ENCODE measurements around the gene IRF6.

The IRF6 gene

GRCh38 chr1:209791920-209792319 is 14.0 kb downstream of the IRF6 start:
- Histone ChIP-seq H4K91ac (ENCODE audit: low read length) (no peak overlapping the region), H3K79me1 (replicated peaks; ENCODE audit: low read length, poor library complexity, severe bottlenecking) (no peaks in the 10 kb centered on the region), H2BK120ac (ENCODE audit: low read depth, low read length) (no peak overlapping the region), H2AK5ac (ENCODE audit: low read length, severe bottlenecking) (no peak overlapping the region), H3K14ac (ENCODE audit: low read length in 2 of 2) (no peak overlapping the region), H3K27ac (ENCODE audit: low read length, poor library complexity, severe bottlenecking) (no peak overlapping the region), H4K8ac (ENCODE audit: low read length) (no peak overlapping the region), H2BK15ac (ENCODE audit: low read depth, poor library complexity, severe bottlenecking) (no peak overlapping the region), H2BK5ac (ENCODE audit: low read depth, low read length, poor library complexity, severe bottlenecking) (no peak overlapping the region), H3K9me3 (ENCODE audit: control insufficient read depth, low read length) (no peaks in the 10 kb centered on the region), H3K4me3 (ENCODE audit: insufficient read depth in 1 of 2, low read depth in 1 of 2, low read length in 2 of 2) (no peak overlapping the region), H3K18ac (ENCODE audit: low read depth in 1 of 2, low read length in 2 of 2) (no peak overlapping the region), H2BK12ac (ENCODE audit: low read length in 2 of 2) (no peak overlapping the region), H3K27me3 (ENCODE audit: control insufficient read depth in 1 of 2, insufficient read depth in 1 of 2, low read length in 2 of 2) (peaks cover 0 to 77% of the 10 kb centered on the region in 2 experiments), H3K9ac (ENCODE audit: low read length) (no peak overlapping the region), H2AFZ (ENCODE audit: low read depth, low read length) (no peak overlapping the region), H3K4me2 (ENCODE audit: low read length, poor library complexity, severe bottlenecking) (no peak overlapping the region), H3K23ac (ENCODE audit: low read length in 2 of 2) (no peak overlapping the region), H3K4ac (ENCODE audit: low read depth in 1 of 2, low read length in 2 of 2) (no peak overlapping the region), H3K4me1 (ENCODE audit: control insufficient read depth, insufficient read depth, low read depth, low read length) (peaks cover 4% of the 10 kb centered on the region), H3K36me3 (ENCODE audit: control insufficient read depth in 1 of 2, insufficient read depth in 2 of 2, low read depth in 1 of 2, low read length in 2 of 2) (peaks cover 0 to 5% of the 10 kb centered on the region in 2 experiments)
- no peak for DNase-seq
- WGBS = 96% methylated on average over 1 of the region's 1 CpG

GRCh38 chr1:209790286-209791193 is 15.4 kb downstream of the IRF6 start:
- Histone ChIP-seq H2BK5ac (ENCODE audit: low read depth, low read length, poor library complexity, severe bottlenecking) (no peak overlapping the region), H2BK12ac (ENCODE audit: low read length in 2 of 2) (no peak overlapping the region), H3K14ac (ENCODE audit: low read length in 2 of 2) (no peak overlapping the region), H3K27ac (ENCODE audit: low read length, poor library complexity, severe bottlenecking) (no peak overlapping the region), H4K91ac (ENCODE audit: low read length) (no peak overlapping the region), H3K23ac (ENCODE audit: low read length in 2 of 2) (no peak overlapping the region), H4K8ac (ENCODE audit: low read length) (no peak overlapping the region), H2BK120ac (ENCODE audit: low read depth, low read length) (no peak overlapping the region), H3K36me3 (ENCODE audit: control insufficient read depth in 1 of 2, insufficient read depth in 2 of 2, low read depth in 1 of 2, low read length in 2 of 2) (peaks cover 0 to 5% of the 10 kb centered on the region in 2 experiments), H3K9ac (ENCODE audit: low read length) (no peak overlapping the region), H3K4me3 (ENCODE audit: insufficient read depth in 1 of 2, low read depth in 1 of 2, low read length in 2 of 2) (no peak overlapping the region), H2BK15ac (ENCODE audit: low read depth, poor library complexity, severe bottlenecking) (no peak overlapping the region), H3K18ac (ENCODE audit: low read depth in 1 of 2, low read length in 2 of 2) (no peak overlapping the region), H3K4ac (ENCODE audit: low read depth in 1 of 2, low read length in 2 of 2) (no peak overlapping the region), H3K4me1 (ENCODE audit: control insufficient read depth, insufficient read depth, low read depth, low read length) (peaks cover 4% of the 10 kb centered on the region), H2AK5ac (ENCODE audit: low read length, severe bottlenecking) (no peak overlapping the region), H3K4me2 (ENCODE audit: low read length, poor library complexity, severe bottlenecking) (no peak overlapping the region), H3K27me3 (ENCODE audit: control insufficient read depth in 1 of 2, insufficient read depth in 1 of 2, low read length in 2 of 2) (peaks cover 0 to 80% of the 10 kb centered on the region in 2 experiments), H3K79me1 (replicated peaks; ENCODE audit: low read length, poor library complexity, severe bottlenecking) (no peaks in the 10 kb centered on the region), H2AFZ (ENCODE audit: low read depth, low read length) (no peak overlapping the region), H3K9me3 (ENCODE audit: control insufficient read depth, low read length) (no peaks in the 10 kb centered on the region)
- DNase-seq = no peak
- WGBS = 87% methylated on average over 10 of the region's 10 CpGs

- H3K23ac ChIP-seq (ENCODE audit: low read length in 2 of 2) = no peak overlapping the region
- no peak overlapping the region for H3K18ac ChIP-seq (ENCODE audit: low read depth in 1 of 2, low read length in 2 of 2)
- H3K9me3 ChIP-seq (ENCODE audit: control insufficient read depth, low read length) = no peaks in the 10 kb centered on the region
- no peak overlapping the region for H2AFZ ChIP-seq (ENCODE audit: low read depth, low read length)
- no peak overlapping the region for H2BK120ac ChIP-seq (ENCODE audit: low read depth, low read length)
- no peak overlapping the region for H4K8ac ChIP-seq (ENCODE audit: low read length)
- no peak overlapping the region for H3K27ac ChIP-seq (ENCODE audit: low read length, poor library complexity, severe bottlenecking)
- H3K4me1 ChIP-seq (ENCODE audit: control insufficient read depth, insufficient read depth, low read depth, low read length) = peaks cover 4% of the 10 kb centered on the region
- H3K4me2 ChIP-seq (ENCODE audit: low read length, poor library complexity, severe bottlenecking) = no peak overlapping the region
- H2BK5ac ChIP-seq (ENCODE audit: low read depth, low read length, poor library complexity, severe bottlenecking) = no peak overlapping the region
- H3K14ac ChIP-seq (ENCODE audit: low read length in 2 of 2) = no peak overlapping the region
- H3K4ac ChIP-seq (ENCODE audit: low read depth in 1 of 2, low read length in 2 of 2) = no peak overlapping the region
- peaks cover 0 to 68% of the 10 kb centered on the region in 2 experiments for H3K27me3 ChIP-seq (ENCODE audit: control insufficient read depth in 1 of 2, insufficient read depth in 1 of 2, low read length in 2 of 2)
- no peak overlapping the region for H2BK15ac ChIP-seq (ENCODE audit: low read depth, poor library complexity, severe bottlenecking)
- H4K91ac ChIP-seq (ENCODE audit: low read length) = no peak overlapping the region
- no peak for DNase-seq
- no peak overlapping the region for H3K9ac ChIP-seq (ENCODE audit: low read length)
- H3K79me1 ChIP-seq (replicated peaks; ENCODE audit: low read length, poor library complexity, severe bottlenecking) = peaks cover under 1% of the 10 kb centered on the region
- H2AK5ac ChIP-seq (ENCODE audit: low read length, severe bottlenecking) = no peak overlapping the region
- peaks cover 0 to 5% of the 10 kb centered on the region in 2 experiments for H3K36me3 ChIP-seq (ENCODE audit: control insufficient read depth in 1 of 2, insufficient read depth in 2 of 2, low read depth in 1 of 2, low read length in 2 of 2)
- H3K4me3 ChIP-seq (ENCODE audit: insufficient read depth in 1 of 2, low read depth in 1 of 2, low read length in 2 of 2) = no peak overlapping the region
- H2BK12ac ChIP-seq (ENCODE audit: low read length in 2 of 2) = no peak overlapping the region
- 63% methylated on average over 1 of the region's 1 CpG for WGBS
Measured at GRCh38 chr1:209789245-209789644, 16.7 kb downstream of the IRF6 start.

- H3K27ac ChIP-seq (ENCODE audit: low read length, poor library complexity, severe bottlenecking) = no peak overlapping the region
- 47% methylated on average over 2 of the region's 2 CpGs for whole genome bisulfite sequencing
- H3K79me1 ChIP-seq (replicated peaks; ENCODE audit: low read length, poor library complexity, severe bottlenecking) = peaks cover 17% of the 10 kb centered on the region
- H3K14ac ChIP-seq (ENCODE audit: low read length in 2 of 2) = no peak overlapping the region
- H2AK5ac ChIP-seq (ENCODE audit: low read length, severe bottlenecking) = no peak overlapping the region
- H3K23ac ChIP-seq (ENCODE audit: low read length in 2 of 2) = no peak overlapping the region
- no peak overlapping the region for H2BK120ac ChIP-seq (ENCODE audit: low read depth, low read length)
- H3K18ac ChIP-seq (ENCODE audit: low read depth in 1 of 2, low read length in 2 of 2) = no peak overlapping the region
- DNase-seq = no peak
- no peak overlapping the region for H2BK15ac ChIP-seq (ENCODE audit: low read depth, poor library complexity, severe bottlenecking)
- H3K9me3 ChIP-seq (ENCODE audit: control insufficient read depth, low read length) = no peaks in the 10 kb centered on the region
- no peak overlapping the region for H2BK12ac ChIP-seq (ENCODE audit: low read length in 2 of 2)
- no peak overlapping the region for H2AFZ ChIP-seq (ENCODE audit: low read depth, low read length)
- no peak overlapping the region for H3K4me3 ChIP-seq (ENCODE audit: insufficient read depth in 1 of 2, low read depth in 1 of 2, low read length in 2 of 2)
- H3K27me3 ChIP-seq (ENCODE audit: control insufficient read depth in 1 of 2, insufficient read depth in 1 of 2, low read length in 2 of 2) = peaks cover 0 to 57% of the 10 kb centered on the region in 2 experiments
- no peak overlapping the region for H4K91ac ChIP-seq (ENCODE audit: low read length)
- H3K4me1 ChIP-seq (ENCODE audit: control insufficient read depth, insufficient read depth, low read depth, low read length) = peaks cover 8% of the 10 kb centered on the region
- peaks cover 5% of the 10 kb centered on the region in 2 experiments for H3K36me3 ChIP-seq (ENCODE audit: control insufficient read depth in 1 of 2, insufficient read depth in 2 of 2, low read depth in 1 of 2, low read length in 2 of 2)
- H3K4ac ChIP-seq (ENCODE audit: low read depth in 1 of 2, low read length in 2 of 2) = no peak overlapping the region
- no peak overlapping the region for H4K8ac ChIP-seq (ENCODE audit: low read length)
- no peak overlapping the region for H3K4me2 ChIP-seq (ENCODE audit: low read length, poor library complexity, severe bottlenecking)
- H3K9ac ChIP-seq (ENCODE audit: low read length) = no peak overlapping the region
- H2BK5ac ChIP-seq (ENCODE audit: low read depth, low read length, poor library complexity, severe bottlenecking) = no peak overlapping the region
Measured at GRCh38 chr1:209787551-209787950, 18.4 kb downstream of the IRF6 start.

Measured in mesenchymal stem cell (in vitro differentiated cells and primary cell).